Caki2 (cell line): Measurements from ENCODE around the gene BMP10. TPM values are rescaled to one million over a fixed set of nuclear protein-coding genes. Genes with fewer than 3 reads are reported as not detected.

ENCODE experiments used
- DNase-seq: peaks from one replicate; pipeline ENCODE4 v3.0.0-alpha.2; 2015; ENCODE audit warnings: low read depth
- in situ Hi-C: cut with HindIII; loops from 2 replicates; pipeline ENCODE4 v1.10.0; 2016; ENCODE audit warnings: low sequenced_read_pairs, low pct_unique_long_range_greater_than_20kb, mixed read lengths
- total RNA-seq: library from RNA; depleted of rRNA; stranded (reverse); fragments of >200 nt; shearing (Covaris generic); gene quantifications from 2 replicates; pipeline ENCODE4 v1.2.3, GENCODE V29; 2014; ENCODE audit warnings: low replicate concordance

Gene BMP10
- total RNA-seq, 1 experiment from 2014 or later: not detected

DNA sequence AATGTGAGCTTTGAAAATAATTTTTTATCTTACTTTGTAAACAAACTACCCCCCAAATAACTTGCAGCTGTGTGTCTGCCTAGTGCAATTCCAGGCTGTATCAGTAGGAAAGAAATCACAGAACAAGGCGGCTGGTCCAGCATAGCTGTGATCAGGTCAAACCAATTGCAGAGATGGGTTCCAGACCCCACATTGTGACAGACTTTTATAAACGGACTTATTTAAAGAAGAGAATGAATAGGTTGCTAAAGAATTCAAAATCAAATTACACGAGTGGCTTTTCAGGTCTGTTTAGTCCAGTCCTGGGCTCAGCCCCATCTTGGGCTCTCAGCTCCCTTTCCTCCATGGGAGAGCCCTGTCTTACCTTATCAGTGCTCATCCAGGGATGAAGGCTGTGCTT, 11.1 kb downstream of the BMP10 start:
- DNase-seq: no peak
- in situ Hi-C loops: no loop called here

DNA sequence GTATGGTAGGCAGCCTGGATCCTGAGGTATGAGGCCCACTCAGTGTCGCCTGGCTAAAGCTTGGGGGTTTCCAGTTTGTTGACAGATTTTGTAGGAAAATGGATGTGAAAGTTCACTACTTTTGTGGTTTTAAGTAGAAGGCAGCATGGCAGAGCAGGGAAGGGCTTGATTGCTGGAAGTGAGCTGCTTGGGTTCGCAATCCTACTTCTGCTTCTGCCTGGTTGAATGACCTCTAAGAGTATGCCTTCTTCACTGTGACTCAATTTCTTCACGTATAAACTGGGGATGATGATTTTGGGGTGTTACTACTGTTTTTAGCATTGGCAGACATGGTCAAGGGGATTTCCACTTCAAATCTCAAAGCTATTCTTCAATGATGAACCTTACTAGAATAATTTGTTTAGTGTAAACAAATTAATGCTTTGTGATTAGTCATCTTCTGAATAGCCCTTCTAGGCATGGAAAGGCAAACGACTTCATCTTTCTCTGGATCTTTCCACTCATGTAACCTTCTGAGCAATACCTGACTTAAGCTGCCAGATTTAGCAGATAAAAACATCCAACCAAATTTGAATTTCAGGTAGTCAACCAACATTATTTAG, 13.2 kb downstream of the BMP10 start:
- in situ Hi-C loops: no loop called here
- no peak for DNase-seq

DNA sequence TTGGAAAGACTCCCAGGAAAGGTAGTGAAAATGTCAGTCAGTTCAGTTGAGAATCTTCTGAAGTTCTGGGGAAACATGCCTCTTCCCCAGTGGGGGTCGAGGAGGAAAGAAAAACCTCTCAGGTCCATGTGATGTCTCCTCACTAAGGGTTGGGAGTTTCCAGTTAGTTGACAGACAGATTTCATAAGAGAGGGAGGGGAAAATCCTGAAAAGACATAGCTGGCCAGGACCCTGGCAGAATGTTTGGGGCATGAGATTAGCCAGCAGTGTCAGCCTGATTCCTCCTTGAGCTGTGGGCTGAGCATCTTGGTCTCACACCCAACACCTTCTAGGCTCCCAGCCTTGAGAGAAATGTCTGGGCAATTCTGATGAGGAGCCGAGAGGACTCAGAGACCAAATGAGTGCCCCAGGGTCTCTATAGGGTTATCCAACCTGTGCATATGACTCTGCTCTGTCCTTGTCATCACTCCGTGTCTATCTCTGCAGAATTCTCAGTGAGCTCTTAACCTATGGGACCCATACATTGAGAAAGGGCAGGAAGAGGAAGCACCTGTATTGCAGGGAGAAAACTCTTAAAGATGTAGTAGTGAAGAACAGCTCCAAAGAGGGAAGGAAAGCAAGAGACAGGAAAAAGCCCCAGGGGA, 13.9 kb downstream of the BMP10 start:
- in situ Hi-C loops: no loop called here
- no peak for DNase-seq

DNA sequence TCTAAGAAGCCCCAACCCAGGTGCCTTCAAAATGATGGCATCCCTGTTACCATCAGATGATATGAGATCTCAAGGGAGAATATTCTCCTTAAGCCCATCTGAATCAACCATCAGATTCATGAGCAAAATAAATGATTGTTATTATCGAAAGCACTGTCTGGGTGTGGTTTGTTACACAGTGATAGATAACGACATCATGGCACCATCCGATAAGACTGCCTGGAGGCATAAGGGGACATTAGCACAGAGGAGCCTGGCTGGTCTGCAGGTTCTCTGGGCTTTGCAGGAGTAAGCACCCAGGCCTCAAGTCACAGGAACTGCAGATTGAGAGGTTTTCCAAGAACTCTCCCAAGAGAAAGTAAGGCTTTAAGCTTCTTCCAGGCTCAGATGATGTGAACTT, 15.6 kb downstream of the BMP10 start:
- no peak for DNase-seq
- in situ Hi-C loops: no loop called here

DNA sequence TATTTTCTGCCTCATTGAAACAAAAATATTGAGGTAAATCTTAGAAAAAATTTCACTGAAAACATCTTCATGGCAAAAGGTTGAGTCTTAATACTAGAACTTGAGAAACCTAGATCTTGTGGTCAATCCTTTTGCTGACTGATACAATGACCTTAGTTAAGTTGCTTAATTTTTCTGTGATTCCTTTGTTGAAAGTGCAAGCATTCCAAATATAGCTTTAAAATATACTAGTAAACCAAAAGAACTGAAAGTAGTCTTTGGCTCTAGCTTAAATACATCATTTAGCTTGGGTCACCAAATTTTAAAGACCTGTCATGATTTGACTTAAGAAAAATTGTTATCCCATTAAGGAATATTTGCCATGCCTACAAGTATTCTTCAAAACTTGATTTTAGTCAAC, 16.7 kb downstream of the BMP10 start:
- no peak for DNase-seq
- in situ Hi-C loops: no loop called here

DNA sequence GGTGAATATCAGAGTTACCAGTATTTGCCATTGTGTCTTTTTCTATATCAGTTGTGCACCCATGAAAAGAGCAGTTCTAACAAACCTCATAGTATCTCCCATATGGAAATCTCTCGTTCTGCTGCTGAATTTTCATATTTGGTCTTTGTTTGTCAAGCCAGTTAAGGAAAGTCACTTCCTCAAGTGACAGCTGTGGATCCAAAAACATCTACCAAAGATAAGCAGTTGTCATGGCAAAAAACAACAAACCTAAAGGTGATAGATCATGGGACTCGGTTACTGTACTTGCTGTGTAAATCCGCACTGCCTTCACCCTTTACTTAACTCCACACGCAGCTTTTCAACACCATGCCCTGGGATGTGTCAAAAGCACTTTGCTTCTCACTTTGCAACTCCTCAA, 17.3 kb downstream of the BMP10 start:
- DNase-seq: no peak

DNA sequence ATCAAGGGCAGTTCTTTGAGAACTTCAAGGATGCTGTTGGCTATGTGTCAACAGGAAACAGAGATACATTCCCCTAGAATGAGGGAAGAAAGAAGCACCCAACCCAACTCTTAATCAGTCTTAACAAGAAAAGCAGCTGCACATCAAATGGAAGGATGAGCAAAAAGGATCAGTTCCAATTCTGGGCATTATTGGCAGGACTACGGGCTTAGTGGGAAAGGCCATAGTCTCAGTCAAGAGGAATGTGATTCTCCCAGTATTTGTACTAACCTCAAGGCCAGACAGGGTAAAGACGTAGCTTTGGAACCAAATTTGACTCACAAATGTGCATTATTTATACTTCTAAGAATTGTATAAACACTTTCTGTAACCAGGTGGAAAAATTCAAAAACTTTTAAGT, 18.2 kb downstream of the BMP10 start:
- DNase-seq: no peak
- in situ Hi-C loops: no loop called here

More for the DNA sequence above, 17.3 kb downstream of the BMP10 start:
- in situ Hi-C loops: no loop called here

DNA sequence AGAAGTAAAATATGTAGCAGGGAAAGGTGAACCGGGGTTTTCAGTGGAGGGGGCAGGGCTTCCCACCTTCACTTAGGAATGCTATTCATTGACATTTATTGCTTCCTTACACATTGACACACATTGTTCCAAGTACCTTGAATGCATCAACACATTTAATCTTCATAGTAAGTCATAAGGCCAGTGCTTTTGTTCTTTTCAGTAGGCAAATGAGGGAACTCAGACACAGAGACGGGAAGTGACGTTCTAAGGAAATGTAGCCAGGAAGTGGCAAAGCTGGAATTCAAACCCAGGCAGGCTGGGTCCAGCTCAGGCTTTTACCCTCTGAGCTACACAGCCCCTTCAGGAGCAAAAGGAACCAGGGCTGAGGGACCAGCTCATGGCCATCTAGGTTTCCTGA, 20.7 kb downstream of the BMP10 start:
- no peak for DNase-seq
- in situ Hi-C loops: no loop called here

DNA sequence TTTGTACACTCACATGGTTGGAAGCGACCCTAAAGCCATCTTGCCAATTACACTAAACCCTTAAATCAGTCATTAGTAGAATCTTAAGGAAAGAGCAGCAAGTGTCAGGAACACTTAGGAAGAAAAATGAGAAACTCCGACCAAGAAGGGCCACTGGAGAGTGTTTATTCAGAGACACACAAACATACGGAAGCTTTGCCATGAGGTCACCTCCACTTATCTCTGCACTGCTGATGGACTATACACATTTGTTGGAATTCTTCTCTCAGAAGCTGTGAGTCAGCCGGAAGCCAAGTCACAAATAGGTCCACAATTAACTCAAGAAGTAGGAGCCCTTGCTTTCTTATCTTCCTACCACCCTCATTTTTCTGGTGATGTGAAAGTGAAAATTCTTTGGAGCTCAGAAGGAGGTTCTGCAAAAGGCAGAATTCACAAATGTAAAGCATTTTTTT, 21.6 kb downstream of the BMP10 start:
- no peak for DNase-seq
- in situ Hi-C loops: no loop called here

DNA sequence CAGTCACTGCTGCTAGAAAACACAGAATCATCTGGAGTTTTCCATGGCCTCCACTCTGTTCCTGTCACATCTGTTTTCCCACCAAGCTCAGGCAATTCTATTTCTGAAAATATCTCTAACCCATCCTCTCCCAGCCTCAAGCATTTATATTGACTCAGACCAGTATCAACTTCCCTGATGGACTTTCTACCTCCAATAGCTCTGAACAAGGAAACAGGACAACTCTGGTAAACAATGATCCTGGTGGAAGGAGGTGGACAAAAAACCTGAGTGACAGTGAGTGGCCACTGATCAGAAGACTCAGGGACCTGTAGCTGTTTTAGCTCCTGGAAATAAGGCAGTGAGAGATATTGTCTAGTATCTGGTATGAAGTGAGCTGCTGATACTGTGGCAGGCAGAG, 23.4 kb downstream of the BMP10 start:
- in situ Hi-C loops: no loop called here

DNA sequence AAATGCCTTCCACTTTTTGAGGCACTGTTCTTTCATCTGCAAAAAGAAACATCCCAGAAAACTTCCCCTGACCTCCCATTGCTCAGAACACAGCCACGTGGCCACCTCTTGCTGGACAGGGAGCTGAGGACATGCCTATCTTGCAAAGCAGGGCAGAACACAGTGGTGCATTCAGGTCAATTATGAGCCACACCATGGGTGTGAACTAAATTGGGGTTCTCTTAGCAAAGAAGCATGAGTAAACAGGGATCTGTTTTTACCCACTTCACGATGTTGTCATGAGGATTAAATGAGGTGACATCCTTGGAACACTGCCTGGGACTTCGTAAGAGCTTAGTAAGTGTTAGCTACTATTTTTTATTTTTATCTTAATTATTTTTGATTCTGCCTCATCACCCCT, 25.1 kb downstream of the BMP10 start:
- in situ Hi-C loops: no loop called here
- DNase-seq: no peak

More for the DNA sequence above, 23.4 kb downstream of the BMP10 start:
- no peak for DNase-seq

DNA sequence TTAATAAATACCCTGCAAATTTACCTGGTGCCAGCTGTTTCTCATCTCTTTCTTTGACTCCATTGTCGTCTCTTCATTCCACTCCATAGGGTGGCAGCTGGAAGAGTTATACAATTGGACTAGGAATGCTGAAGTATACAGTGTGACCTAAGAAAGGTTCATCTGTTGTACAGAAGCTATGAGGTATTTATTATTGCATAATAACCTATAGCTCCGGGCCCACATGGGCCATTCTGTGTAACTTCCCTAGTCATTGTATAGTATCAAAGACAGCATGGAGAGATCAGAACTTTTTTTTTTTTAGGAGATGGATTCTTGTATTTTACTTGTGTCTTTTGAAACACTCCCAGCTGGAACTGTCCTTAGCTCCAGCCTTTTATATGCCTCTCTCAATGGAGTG, 26.2 kb downstream of the BMP10 start:
- in situ Hi-C loops: no loop called here
- DNase-seq: no peak

DNA sequence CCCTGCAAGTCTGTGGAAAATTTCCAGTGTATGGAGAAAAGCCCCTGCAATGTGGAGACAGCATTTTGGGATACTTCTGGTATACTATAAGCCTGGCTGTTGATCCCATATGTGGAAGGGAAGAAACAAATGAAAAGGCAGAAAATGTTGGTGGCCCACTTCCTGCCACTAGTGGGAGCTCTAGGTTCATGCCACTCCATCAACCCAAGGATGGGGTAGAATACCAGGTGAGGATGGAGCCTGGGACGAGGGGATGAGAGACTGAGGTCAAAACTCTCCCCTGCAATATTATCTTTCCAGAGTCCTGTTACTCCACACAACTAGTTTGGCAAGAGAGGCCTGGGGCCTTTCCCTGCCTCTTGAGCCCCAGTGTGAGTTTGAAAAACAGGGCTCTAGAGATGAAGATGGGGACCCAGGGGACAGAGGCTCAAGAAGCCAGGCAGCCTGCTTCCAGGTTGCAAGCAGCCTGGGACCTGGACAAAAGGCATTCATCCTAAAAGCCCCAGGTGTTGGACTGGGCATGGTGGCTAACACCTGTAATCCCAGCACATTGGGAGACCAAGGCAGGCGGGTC, 31.9 kb downstream of the BMP10 start:
- in situ Hi-C loops: no loop called here
- no peak for DNase-seq

DNA sequence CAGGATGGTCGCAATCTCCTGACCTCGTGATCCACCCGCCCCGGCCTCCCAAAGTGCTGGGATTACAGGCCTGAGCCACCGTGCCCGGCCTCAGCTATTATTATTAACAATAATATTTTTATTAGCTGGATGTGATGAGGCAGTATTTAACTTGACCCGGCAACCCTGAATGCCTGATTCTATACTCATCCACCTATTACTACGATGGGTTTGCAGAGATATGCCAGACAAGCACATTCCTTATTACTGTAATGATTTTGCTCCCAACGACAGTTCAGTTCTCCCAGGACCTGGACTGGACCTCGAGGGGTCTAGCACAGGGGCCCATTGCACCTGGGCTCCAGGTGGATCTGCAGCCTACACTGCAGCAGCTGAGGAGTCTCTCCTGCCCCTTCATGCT, 32.6 kb downstream of the BMP10 start:
- DNase-seq: no peak
- in situ Hi-C loops: no loop called here

DNA sequence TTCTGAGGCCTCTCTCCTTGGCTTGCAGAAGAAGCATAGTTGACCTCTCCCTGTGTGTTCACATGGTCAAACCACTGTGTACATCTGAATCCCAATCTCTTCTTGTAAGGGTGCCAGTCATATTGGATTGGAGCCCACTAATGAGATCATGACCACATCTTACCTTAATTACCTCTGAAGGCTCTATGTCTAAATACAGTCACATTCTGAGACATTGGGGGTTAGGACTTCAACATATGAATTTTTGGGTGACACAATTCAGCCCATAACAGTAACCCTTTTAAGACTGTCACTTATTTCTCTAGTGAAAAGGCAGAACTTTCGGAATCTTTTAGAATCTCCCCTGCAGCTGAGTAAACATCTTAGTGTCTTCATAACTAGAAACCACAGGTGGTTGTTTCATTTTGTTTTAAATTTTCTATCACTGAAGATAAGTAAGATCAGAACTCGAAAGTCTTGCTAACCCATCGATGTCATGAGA, 33.3 kb downstream of the BMP10 start:
- in situ Hi-C loops: no loop called here
- DNase-seq: no peak

DNA sequence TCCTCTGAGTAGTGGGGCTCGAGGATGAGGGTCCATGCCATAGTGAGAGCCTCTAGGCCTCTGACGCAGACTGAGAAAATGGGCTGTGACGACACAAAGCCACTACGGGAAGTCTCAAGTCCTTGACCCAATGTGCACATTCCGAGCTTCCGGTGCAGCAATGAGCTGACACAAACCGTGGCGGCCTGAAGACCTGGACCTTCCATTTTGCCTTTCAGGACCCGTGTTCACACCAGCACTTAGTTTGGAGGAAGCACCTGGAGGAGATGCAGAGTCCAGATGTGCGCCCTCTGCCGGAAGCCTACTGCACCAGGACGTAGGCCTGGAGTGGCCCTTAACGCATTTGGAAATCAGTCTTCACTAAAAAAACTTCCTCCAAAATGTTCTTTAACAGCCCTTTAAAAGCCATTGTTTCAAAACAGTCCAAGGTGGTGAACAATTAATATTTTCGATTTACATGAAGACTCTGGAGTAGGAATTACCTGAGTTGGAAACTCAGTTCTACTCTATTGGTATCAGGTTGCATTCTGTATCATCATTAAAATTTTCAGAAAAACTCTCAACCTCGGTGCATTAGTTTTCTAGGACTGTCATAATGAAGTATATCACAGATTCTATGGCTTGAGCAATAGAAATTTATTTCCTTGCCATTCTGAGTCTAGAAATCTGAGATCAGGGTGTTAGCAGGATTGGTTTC, 33.9 kb downstream of the BMP10 start:
- in situ Hi-C loops: no loop called here
- no peak for DNase-seq

DNA sequence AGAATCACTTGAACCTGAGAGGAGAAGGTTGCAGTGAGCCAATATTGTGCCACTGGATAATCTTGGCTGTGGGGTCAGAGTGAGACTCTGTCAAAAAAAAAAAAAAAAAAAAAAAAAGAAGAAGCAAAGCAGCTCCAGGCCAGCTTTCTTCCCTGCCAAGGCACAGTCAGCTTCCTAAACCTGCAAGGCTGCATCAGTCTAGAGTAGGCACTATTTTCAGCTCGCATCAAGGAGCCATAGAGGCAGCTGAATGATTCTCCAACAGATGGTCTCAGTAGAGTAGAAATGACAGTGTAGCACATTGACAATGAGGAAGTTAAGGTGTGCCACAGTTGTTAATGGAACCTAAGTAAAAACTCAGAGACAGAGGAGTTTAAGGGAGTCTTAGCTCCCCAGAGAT, 35.6 kb downstream of the BMP10 start:
- no peak for DNase-seq
- in situ Hi-C loops: no loop called here

DNA sequence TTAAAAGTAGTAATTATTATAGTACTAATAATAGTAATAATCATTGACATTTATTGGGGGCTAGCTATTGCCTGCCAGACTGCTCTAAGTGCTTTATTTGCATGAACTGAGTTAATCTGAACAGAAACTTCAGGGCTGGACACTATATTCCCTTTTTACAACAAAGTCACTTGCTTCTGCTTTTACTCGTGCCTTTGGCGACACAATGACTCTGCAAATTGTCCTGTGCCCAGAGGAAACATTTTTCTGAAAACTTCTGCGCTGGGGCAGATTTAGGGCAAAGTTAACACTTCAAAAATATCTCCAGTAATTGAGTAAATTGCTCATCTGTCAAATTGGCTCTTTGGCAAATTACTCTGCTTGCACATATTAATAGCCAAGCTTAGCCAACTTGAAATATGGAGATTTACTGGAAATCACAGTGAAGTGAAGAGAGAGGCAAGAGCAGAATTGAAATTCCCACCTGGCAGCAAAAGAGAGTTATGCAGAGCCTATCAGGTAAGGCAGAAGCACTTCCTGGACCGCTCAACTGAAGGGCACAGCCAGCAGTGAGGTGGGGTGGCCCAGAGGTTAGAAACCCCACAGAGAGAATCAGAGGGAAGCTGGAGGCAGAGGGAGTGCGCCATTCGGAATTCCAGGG, 36.3 kb downstream of the BMP10 start:
- no peak for DNase-seq
- in situ Hi-C loops: no loop called here

DNA sequence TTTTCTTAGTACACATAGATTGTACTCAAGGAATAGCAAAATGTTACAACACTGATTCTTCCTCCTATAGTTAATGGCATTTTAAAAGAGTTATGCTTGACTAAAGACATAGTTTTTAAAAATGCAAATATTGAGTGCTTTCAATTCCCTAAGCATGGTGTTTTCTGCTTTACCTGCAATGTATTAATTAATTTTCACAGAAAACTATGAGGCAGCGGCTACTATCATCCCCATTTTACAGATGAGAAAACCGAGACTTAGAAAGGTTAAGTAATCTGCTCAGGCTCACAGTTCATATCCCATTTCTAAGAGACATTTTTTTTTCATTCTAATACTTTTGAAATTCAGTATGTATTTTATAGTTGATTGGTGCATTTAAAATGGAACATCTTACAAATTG, 38.0 kb downstream of the BMP10 start:
- DNase-seq: no peak

More for the DNA sequence above, 38.0 kb downstream of the BMP10 start:
- in situ Hi-C loops: no loop called here
